GM23338 (cell line): ENCODE measurements around the gene ABCA4. TPM values are rescaled to one million over a fixed set of nuclear protein-coding genes. Genes with fewer than 3 reads are reported as not detected.

Experiments
- ATAC-seq: fragments of 200-7000 bp; cut with Tn5 transposase; 3 replicates; pipeline ENCODE4 v1.9.1; 2020
- DNase-seq: peaks from one replicate; pipeline ENCODE4 v3.0.0-alpha.2; 2015; ENCODE audit warnings: low spot score
- H2AFZ ChIP-seq: fragments of 200-600 bp; sonication (generic); 2 replicates; pipeline ENCODE4 v1.8.0; 2016; ENCODE audit warnings: antibody characterized with exemption, mild to moderate bottlenecking, moderate library complexity
- H3F3A ChIP-seq: fragments of 200-600 bp; sonication (generic); replicated peaks from 2 replicates; pipeline ENCODE4 v1.8.0; 2017; ENCODE audit warnings: antibody characterized with exemption, mixed run types, low read depth
- H3K27ac ChIP-seq: fragments of 200-600 bp; sonication (generic); 2 replicates; pipeline ENCODE4 v1.6.1; 2016; ENCODE audit warnings: low read depth
- H3K27me3 ChIP-seq: fragments of 200-600 bp; sonication (generic); 2 replicates; pipeline ENCODE4 v1.8.0; 2016; ENCODE audit warnings: mild to moderate bottlenecking, mixed run types, moderate library complexity; ENCODE audit not compliant: insufficient read depth
- H3K36me3 ChIP-seq: fragments of 200-600 bp; sonication (generic); 2 replicates; pipeline ENCODE4 v1.8.0; 2016; ENCODE audit warnings: mild to moderate bottlenecking; ENCODE audit not compliant: insufficient read depth
- H3K4me1 ChIP-seq: fragments of 200-600 bp; sonication (generic); 2 replicates; pipeline ENCODE4 v1.8.0; 2016; ENCODE audit warnings: mild to moderate bottlenecking, moderate library complexity; ENCODE audit not compliant: insufficient read depth
- H3K4me2 ChIP-seq: fragments of 200-600 bp; sonication (generic); 2 replicates; pipeline ENCODE4 v1.7.1; 2017; ENCODE audit warnings: mixed run types
- H3K4me3 ChIP-seq: fragments of 200-600 bp; sonication (generic); 2 replicates; pipeline ENCODE4 v1.6.1; 2016; ENCODE audit warnings: mixed run types
- H3K79me2 ChIP-seq: fragments of 200-600 bp; sonication (generic); replicated peaks from 2 replicates; pipeline ENCODE4 v1.8.0; 2017; ENCODE audit warnings: mild to moderate bottlenecking; ENCODE audit not compliant: insufficient read depth
- H3K9me2 ChIP-seq: fragments of 200-600 bp; sonication (generic); 2 replicates; pipeline ENCODE4 v1.8.0; 2017; ENCODE audit not compliant: insufficient read depth
- H4K20me1 ChIP-seq: fragments of 200-600 bp; sonication (generic); replicated peaks from 2 replicates; pipeline ENCODE4 v1.8.0; 2017; ENCODE audit warnings: mild to moderate bottlenecking; ENCODE audit not compliant: insufficient read depth
- H3K27ac Mint-ChIP-seq: 2 replicates; pipeline ENCODE4 v1.8.0; 2020; ENCODE audit warnings: inconsistent platforms, mild to moderate bottlenecking, moderate library complexity, mixed read lengths
- H3K27me3 Mint-ChIP-seq: 3 replicates; pipeline ENCODE4 v1.8.0; 2022; ENCODE audit warnings: low read depth, mild to moderate bottlenecking, moderate library complexity, mixed read lengths, inconsistent platforms; ENCODE audit not compliant: insufficient read depth, poor library complexity
- H3K36me3 Mint-ChIP-seq: 3 replicates; pipeline ENCODE4 v1.8.0; 2021; ENCODE audit warnings: low read depth, mild to moderate bottlenecking, inconsistent platforms, moderate library complexity, mixed read lengths
- H3K4me1 Mint-ChIP-seq: 3 replicates; pipeline ENCODE4 v1.8.0; 2020; ENCODE audit warnings: mild to moderate bottlenecking, inconsistent platforms, mixed read lengths
- H3K4me3 Mint-ChIP-seq: 3 replicates; pipeline ENCODE4 v1.8.0; 2021; ENCODE audit warnings: moderate library complexity, mild to moderate bottlenecking, inconsistent platforms, mixed read lengths
- H3K9me3 Mint-ChIP-seq: 3 replicates; pipeline ENCODE4 v1.8.0; 2020; ENCODE audit warnings: moderate library complexity, mild to moderate bottlenecking, inconsistent platforms, mixed read lengths
- CREB1 ChIP-seq: fragments of 250-450 bp; sonication (Bioruptor Pico); IDR thresholded peaks from 2 replicates; pipeline ENCODE4 v1.5.0; 2020; ENCODE audit warnings: low read depth, mild to moderate bottlenecking, moderate library complexity
- EZH2phosphoT487 ChIP-seq: fragments of 200-600 bp; sonication (generic); IDR thresholded peaks from one replicate; pipeline ENCODE4 v1.8.1; 2018; ENCODE audit warnings: antibody characterized with exemption; ENCODE audit not compliant: unreplicated experiment
- JUNB ChIP-seq: IDR thresholded peaks from one replicate; pipeline ENCODE4 v1.6.1; 2016; ENCODE audit warnings: antibody characterized with exemption; ENCODE audit not compliant: unreplicated experiment
- NANOG ChIP-seq: IDR thresholded peaks from 2 replicates; pipeline ENCODE4 v1.6.1; 2016; ENCODE audit warnings: antibody characterized with exemption, borderline replicate concordance
- REST ChIP-seq: IDR thresholded peaks from one replicate; pipeline ENCODE4 v1.6.1; 2018; ENCODE audit warnings: antibody characterized with exemption; ENCODE audit not compliant: unreplicated experiment
- STAT1 ChIP-seq: IDR thresholded peaks from one replicate; pipeline ENCODE4 v1.6.1; 2016; ENCODE audit warnings: antibody characterized with exemption; ENCODE audit not compliant: unreplicated experiment
- ZNF462 ChIP-seq: fragments of 250-450 bp; sonication (Bioruptor Pico); IDR thresholded peaks from 2 replicates; pipeline ENCODE4 v1.5.0; 2020; ENCODE audit warnings: mild to moderate bottlenecking, moderate library complexity
- polyA plus RNA-seq: library from polyadenylated mRNA; unstranded; fragments of >200 nt; fragmentation: Nextera tagmentation; extraction: Ambion mirVana; gene quantifications from 2 replicates; pipeline ENCODE4 v1.2.1, GENCODE V29; 2016
- total RNA-seq: library from RNA; depleted of rRNA; stranded (reverse); fragments of >200 nt; shearing (Covaris generic); gene quantifications from 2 replicates; pipeline ENCODE4 v1.2.3, GENCODE V29; 2014

ABCA4 gene
- total and polyA plus RNA-seq, 2 experiments from 2014 or later = not detected

GRCh38 chr1:94143173-94143808 lies 22.3 kb upstream of the ABCA4 start:
- H3K27me3 ChIP-seq = no peaks in the 10 kb centered on the region
- DNase-seq (no peak), ATAC-seq (no peak)
- Mint-ChIP-seq H3K4me1 (peaks cover 13% of the 10 kb centered on the region), H3K27me3 (no peaks in the 10 kb centered on the region), H3K9me3 (no peaks in the 10 kb centered on the region), H3K4me3 (no peak overlapping the region), H3K36me3 (no peaks in the 10 kb centered on the region), H3K27ac (no peak overlapping the region)
- H4K20me1 ChIP-seq = no peaks in the 10 kb centered on the region
- no peaks in the 10 kb centered on the region for H3K9me2 ChIP-seq
- no peak overlapping the region for H2AFZ ChIP-seq
- no peaks in the 10 kb centered on the region; the same call in 1 of the 2 replicates for H3K4me1 ChIP-seq
- no peaks in the 10 kb centered on the region for H3K79me2 ChIP-seq
- no peak overlapping the region for H3K4me2 ChIP-seq
- no peak overlapping the region for H3K27ac ChIP-seq
- H3K36me3 ChIP-seq = no peaks in the 10 kb centered on the region
- TF ChIP-seq CREB1 (CRISPR knock-in tag) (no peak), STAT1 (no peak), JUNB (no peak), EZH2phosphoT487 (no peak), ZNF462 (CRISPR knock-in tag) (no peak), REST (no peak), NANOG (no peak)
- H3K4me3 ChIP-seq = no peak overlapping the region
- no peaks in the 10 kb centered on the region for H3F3A ChIP-seq
